GM19468 (cell line): ENCODE data around the gene AMBRA1.
"Not testable (repeated sequence)": the region's sequence is repeated elsewhere in the genome, so short reads cannot be mapped to it uniquely, and the experiment has no call there.

ENCODE experiments used
- ATAC-seq: cut with Tn5 transposase; IDR thresholded peaks from one replicate; pipeline ENCODE4 v1.9.1; 2021; ENCODE audit warnings: mild to moderate bottlenecking, moderate library complexity, moderate number of reproducible peaks; ENCODE audit not compliant: unreplicated experiment; ENCODE audit errors: extremely low read depth

The AMBRA1 gene

DNA sequence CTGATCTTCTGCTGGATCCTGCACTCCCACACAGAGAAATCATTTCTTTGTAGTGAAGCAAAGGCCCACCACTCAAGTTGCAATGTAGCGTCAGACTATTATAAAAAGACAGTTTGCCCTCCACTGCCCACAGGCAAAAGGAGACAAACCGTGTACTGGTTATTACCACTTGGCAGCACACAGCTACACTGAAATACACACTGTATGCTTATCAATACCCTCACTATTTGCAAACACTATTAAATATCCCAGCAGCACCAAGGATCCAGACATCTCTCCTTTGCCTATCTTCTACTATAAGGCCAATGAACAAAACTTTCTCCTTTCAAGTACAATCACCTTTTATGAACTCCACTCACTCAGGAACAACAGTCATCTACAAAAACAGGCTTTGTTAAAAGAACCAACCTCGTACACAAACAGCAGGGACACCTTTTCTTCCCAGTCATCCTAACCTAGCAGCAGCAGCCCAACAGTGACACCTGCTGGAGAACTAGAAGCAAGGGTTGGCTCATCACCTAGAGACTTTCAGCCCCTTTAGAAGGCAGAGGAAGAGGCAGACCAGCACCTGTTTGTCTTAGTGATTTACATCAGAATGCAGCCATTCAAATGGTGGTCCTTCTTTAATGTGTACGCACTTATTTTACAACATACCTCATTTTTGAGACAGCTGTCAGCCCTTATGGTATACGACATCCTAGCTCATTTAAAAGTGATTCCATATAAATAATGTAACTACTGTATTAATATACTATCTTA is 56.1 kb downstream of the AMBRA1 start:
- no peak for ATAC-seq

DNA sequence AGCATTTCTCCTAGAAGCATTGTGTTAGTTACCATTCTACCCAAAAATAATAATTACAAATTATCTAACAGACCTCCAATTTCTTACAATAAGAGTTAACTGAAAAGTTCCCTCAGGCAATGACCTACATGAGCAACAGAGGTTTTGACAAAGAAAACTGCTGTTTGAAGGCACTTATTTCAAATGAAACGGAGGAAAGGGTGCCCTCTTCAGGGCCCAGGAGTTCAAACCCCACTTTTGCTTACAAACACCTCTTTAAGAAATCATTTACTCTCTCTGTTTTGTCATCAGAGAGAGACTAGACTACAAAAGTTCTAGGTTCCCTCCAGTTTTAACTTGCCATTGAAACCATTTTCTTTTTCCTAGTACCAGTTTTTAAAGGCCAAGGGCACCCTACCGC is 56.7 kb downstream of the AMBRA1 start:
- ATAC-seq, result no peak

DNA sequence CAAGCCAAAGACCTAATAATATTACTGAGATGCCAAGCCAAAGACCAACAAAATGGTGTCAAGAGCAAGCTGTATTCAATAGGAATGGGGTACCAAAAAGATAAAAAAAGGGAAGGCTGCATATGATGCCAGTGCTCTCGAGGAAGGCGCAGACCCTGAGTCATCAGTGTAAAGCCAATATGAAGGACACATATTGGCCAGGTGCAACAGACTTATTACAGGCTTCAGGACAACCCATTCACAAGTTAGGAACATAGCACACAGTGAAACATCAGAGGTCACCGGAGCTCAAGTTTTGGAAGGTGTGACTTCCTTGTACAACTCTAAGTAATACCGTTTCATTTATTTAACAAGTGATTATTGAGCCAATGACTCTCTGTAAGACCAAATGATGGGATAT is 58.1 kb downstream of the AMBRA1 start:
- ATAC-seq, result no peak

DNA sequence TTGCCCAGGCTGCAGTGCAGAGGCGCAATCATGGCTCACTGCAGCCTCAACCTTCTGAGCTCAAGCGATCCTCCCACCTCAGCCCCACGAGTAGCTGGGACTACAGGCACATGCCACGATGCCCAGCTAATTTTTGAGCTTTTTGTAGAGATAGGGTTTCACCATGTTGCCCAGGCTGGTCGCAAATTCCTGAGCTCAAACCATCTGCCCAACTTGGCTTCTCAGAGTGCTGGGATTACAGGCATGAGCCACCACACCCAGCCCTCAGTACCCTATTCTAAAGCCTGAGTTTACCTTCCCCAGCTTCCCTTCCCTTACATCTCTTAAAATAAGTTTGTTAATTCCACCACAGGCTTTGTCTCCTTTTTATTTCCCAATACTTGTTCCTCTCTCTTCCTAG is 59.1 kb downstream of the AMBRA1 start:
- no peak for ATAC-seq

DNA sequence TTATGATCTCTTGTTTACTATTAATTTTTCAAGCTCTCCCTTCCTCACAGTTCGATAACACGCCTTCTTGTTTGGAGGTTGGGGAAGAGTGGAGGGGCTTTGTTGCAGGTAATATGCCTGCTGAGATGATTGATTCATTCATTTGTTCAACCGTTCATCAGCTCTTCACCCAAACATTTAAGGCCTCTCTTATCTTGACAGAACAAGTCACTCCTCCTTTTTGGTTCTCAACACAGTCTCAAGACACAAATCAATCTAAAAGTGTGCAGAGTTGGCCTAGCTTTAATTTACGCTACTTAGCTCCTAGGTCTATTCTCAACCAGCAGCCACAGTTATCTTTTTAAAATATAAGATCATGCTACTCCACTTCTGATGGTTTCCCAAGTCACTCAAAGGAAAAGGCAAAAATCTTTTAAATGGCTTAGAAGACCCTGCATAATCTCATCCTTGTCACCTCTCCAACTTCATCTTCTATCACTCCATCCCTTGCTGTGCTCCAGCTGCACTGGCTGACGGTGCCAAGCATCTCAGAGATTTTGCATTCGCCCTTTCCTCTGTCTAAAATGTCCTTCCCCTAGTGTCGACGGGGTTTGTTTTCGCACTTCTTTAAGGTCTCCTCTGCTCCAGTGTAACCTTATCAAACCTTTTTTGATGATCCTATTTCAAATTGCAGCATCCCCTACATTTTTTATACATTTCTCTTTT is 60.3 kb downstream of the AMBRA1 start:
- no peak for ATAC-seq

DNA sequence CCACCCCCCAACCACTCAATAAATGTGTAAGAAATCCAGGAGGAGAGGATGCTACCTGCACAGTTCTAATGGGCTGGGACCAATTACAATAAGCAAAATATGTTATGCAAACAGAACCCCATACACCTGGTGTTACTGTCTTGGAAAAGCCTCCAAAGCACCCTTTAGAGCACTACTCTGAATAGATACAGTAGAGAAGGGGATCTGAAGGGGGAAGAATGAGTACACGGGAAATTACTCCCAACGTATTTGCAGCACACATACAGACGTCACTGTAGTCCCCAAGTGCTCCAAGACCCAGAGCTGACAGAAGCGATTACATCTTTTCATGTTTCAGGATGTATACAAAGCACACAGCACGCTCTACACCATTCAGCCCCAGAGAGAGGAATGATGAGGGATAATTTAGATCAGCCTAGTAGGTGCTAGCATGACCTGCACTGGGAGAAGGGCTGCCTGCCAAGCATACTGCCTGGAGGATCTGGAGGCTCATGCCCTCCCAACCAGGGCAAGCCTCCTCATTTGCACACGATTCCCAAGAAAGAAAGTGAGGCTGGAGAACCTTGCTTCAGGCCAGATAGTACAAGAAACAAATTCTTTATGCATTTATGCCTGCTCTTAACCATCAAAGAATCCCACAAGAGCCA is 63.8 kb downstream of the AMBRA1 start:
- ATAC-seq, result no peak

DNA sequence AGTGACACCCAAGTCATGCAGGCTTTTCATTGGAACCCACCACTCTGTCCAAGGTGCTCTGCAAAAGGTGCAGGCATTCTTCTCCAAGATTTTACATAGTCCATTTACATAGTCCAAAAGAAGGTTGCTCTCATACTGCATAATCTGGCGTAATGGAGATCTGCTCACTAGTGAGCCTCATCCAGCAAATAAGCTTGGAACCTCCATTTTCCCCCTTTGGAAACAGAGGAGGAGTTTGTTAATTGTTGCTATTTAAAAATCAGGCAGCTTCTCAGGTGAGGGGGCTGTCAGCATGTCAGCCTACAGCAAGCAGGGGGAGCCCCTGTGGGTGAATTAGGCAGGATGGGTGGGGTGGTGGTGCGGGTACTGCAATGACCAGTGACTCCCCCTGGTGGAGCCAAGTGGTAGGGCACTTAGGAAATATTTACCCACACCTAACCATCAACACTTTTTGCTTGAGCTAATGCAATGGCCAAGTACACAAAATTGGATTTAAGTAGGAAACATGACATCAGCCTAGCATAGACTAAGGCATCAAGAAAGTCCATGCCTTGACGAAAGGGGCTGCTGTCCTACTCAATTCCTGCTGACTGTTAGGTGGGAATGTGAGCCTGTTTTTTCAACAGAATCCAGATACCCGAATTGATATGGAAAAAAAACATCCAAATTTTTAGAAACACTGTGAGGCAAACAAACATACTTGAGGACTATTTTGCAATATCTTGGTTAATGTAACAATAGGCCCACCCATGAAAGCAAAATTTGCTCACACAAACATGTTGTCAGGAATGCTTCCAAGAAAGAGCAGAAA is 64.5 kb downstream of the AMBRA1 start:
- ATAC-seq, result no peak

DNA sequence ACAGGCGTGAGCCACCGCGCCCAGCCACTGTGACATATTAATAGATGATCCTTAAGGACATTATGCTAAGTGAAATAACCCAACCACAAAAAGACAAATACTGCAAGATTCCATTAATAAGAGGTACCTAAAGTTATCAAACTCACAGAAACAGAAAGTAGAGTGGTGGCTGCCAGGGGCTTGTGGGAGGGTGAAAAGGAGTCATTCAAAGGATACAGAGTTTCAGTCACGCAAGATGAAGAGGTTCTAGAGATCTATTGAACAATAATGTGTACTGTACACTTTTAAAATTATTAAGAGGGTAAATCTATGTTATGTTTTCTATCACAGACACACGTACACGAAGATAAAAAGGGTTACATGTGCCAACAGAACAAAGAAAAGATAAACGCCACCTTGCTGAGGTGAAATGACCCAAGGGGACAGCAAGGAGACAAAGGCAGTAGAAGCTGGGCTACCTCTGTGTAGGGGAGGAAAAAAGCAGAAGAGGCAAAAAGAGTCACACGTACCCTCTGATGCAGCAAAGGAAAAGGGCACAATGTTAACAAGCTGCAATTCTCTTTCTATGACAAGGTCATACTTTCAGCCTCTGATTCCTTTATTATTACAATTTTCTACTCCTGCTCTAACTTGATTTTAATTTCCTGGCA is 65.3 kb downstream of the AMBRA1 start:
- no peak for ATAC-seq

DNA sequence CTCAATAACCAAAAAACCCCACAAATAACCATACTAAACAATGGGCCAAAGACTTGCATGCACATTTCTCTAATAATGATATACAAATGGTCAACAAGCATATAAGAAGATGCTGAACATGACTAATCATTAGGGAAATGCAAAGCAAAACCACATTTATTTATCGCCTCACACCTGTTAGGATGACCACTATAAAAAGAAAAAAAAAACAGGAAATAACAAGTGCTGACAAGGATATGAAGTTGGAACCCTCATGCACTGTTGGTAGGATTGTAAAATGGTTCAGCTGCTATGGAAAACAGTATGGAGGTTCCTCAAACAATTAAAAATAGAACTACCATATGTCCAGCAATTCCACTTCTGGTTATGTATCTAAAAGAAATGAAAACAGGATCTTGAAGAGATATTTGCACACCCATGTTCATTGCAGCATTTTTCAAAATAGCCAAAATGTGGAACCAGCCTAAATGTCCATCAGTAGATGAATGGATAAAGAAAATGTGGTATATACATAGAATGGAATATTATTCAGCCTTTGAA is 66.2 kb downstream of the AMBRA1 start:
- no peak for ATAC-seq

DNA sequence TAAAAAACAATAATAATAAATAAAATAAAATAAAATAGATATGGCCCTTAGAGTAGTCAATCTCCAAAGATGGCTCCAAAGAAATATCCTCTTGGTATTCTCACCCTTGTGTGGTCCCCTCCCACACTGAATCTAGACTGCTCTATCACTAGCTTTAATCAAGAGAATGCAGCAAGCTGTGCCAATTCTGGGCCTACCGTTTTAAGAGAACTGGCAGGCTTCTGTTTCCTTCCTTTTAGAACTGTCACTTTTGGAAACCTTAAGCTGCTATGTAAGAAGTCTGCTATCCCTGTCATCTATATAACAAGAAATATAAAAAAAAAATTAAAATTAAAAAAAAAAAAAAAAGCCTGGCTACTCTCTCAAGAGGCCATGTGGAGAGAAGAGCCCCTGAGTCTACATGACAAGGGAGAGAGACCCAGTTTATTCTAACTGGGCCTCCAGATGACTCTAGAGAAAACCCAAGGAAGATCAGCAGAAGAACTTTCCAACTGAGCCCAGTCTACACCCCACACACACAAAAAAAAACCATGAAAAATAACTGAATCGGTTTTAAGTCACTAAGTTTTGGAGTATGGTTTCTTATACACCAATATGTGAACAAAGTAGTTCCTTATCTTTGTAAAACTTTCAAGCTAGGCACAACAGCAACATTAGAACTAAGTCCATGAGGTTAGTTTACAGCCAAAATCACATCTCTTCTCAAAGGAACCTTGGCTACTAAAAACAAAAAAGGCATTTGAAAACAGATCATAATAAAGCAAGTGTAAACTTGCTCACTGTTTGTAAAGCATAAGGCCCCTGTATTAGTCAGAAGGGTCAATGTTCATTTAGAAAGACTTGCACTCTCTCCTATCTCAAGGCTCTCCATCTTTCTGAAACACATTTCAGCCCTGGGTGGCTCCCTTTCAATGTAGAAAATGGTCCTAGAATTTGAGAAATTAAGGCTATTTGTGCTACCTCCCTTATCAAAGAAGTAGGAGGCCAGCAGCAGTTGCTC is 67.3 kb downstream of the AMBRA1 start:
- ATAC-seq, result no peak

DNA sequence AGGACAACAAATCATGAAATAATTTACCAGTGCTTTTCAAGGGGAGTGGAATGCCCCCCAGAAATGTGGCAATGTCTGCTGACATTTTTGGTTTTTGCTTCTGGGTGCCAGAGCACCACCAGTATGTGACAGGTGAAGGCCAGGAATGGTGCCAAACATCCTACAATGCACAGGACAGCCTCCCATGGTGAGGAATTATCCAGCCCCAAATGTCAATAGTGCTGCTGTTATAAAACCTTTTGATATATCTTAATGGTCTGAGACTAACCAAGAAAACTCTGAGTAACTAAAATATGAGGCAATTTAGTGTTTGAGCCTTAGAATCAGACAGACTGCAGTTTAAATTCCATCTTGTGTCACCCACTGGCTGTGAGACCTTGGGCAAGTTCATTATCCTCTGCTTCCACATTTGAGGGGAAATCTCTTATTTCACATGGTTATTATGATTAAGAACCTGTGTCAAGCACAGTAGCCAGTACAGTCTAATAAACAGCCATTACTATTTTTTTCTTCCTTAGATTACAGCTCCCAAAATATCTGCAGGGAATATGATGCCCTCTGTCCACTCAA is 69.5 kb downstream of the AMBRA1 start:
- no peak for ATAC-seq

DNA sequence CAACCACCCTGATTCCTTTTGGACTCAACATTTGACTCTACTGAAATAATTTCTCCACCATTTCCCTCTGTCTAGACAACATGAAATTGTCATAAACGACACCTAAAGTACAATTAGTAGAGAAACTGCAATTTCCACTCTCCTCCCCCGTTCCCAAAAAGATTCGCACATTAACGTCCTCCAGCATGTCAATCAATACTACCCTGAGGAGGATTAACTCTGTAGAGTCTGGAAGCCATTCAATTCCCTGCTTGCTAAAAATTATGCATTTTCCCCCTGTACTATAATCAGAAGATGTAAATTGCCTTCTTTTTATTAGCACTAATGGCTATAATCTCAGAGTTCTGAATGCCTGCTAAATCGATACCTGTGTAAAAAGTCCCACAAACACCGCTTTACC is 70.5 kb downstream of the AMBRA1 start:
- ATAC-seq, result no peak

DNA sequence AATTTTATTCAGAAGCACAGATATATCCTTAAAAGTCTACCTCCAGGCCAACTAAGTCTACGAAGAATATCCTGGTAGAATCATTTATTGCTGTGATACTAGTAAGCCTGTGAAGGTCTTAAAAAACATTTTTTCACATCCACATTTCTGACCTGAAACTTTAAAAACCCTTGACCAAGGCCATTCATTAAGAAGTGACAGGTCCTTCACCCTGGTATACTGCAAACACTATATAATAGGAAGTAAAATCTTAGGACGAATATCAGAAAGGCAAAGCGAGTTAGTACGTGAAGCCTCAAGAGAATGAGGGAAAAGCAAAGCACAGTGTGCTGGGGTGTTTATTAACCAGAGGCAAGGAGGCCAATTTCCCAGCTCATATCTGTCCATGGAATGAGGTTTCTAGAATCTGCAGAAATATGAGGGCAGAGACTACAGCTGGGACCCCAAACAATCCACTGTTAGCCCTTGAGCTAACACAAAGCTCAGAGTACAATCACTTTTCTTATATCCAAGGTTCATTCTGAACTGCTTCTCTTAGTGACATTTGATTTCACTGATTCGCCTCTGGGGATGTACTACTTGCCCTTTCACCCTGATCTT is 71.0 kb downstream of the AMBRA1 start:
- ATAC-seq, result no peak

DNA sequence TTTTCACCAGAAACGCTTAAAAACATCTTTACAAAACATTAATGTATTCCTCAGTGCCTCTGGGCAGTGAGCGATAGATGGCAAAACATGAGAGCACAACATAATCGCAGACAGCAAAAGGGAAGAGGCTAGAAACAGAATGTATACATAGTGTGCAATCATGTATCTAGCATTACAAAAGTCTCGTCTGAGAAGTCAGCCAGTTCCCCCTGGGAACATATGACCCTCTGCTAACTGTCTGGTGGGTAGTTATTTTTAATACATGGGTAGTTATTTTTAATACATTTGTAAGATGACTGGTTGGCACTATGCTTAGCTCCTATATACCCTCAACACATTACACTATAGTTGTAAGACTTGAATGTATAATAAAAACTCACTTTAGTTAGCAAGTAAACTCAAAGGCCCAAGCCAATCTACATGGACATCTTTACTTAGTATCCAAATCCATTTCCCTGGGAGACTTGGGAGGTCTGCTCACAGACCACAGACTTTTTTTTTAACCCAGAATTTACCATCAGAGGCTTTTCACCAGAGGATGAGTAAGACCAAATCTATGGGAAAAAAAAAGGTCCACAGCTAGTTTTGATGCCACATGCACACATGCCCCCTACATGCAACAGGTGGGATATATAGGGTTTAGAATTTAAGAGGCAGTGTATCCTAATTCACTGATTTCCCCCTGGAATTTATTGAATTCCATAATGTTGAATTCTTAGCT is 71.7 kb downstream of the AMBRA1 start:
- ATAC-seq, result no peak

DNA sequence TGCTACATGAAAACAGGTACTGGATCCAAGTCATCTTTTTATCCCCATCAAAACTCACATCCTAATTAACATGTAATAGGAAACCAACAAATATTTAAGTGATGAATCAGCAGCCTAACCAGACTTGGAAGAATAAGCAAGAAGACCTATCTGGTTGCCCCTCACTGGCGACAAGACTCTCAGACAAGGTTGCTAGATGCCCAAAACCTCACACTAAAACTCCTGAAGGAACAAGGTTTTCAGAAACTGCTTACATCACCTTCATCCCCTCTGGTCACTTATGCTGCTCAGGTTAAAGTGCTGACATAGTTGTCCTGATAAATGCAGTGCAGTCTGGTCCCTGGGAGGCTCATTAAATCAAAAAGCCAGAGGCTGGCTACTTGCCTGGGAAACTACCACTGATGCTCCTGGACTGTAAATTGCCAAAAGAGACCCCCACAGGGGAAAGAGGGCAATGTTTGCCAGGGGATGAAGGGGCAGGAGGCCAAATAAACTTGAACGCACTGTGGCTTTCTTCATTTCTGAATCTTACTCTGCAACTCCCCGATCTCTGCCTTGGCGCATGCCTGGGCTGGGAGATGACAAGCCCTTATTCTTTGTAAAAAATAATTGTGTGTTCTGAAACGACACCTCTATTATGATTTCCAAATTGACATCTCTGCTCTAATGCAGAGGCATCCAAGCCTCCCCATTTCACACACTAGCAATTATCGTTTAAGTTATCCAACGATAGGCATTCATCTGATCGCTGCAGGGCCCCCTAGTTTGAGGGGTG is 72.7 kb downstream of the AMBRA1 start:
- no peak for ATAC-seq

DNA sequence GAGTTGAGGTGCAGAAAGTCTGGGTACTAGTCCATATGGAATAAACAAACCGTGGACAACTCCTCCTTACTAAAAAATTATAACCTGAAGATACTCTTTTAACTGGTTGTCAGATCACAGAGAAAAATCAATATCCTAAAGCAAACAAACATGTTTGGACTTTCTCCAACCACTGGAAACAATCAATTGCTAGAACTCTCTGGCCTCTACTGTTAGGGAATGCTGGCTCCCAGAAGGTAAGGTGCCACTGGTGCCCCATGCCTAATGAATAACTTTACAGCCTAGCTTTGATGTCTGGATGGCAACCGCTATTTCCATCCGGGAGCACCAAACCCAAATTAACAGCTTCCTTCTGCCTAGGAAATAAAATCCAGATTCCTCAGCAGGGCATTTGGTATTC is 74.5 kb downstream of the AMBRA1 start:
- ATAC-seq, result no peak

DNA sequence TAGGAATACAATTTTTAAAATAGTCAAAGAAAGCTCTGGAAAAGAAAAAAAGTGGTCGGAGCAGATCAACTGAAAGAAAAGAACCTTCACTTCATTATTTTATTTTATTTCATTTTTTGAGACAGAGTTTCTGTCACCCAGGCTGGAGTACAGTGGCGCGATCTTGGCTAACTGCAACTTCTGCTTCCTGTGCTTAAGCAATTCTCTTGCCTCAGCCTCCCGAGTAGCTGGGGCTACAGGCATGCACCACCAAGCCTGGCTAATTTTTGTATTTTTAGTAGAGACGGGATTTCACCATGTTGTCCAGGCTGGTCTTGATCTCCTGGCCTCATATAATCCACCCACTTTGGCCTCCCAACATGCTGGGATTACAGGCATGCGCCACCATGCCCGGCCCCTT is 74.9 kb downstream of the AMBRA1 start:
- ATAC-seq, result not testable (repeated sequence)
